Lower leg skin (tissue), 3 donors: ENCODE measurements around the gene UGT2B15.

Experiments used
- CTCF ChIP-seq, 3 donors: fragments of 450-650 bp; IDR thresholded peaks; one replicate each; pipeline ENCODE4 v1.5.1; 2016; ENCODE audit warnings: antibody characterized with exemption in 3 of 3, mild to moderate bottlenecking in 3 of 3, moderate library complexity in 2 of 3
- POLR2A ChIP-seq, 2 donors: fragments of 450-650 bp; IDR thresholded peaks; one replicate each; pipeline ENCODE4 v1.6.1; 2016 to 2017; ENCODE audit warnings: antibody characterized with exemption in 2 of 2, mild to moderate bottlenecking in 1 of 2, moderate library complexity in 1 of 2

- TF ChIP-seq POLR2A (IDR thresholded peaks at IDR 0.05) (no peak), CTCF (IDR thresholded peaks at IDR 0.05) (no peak)
These were observed 73.0 kb downstream of the UGT2B15 start for GRCh38 chr4:68597482-68597881.
